ENCODE data around the gene VGLL4.

GRCh38 chr3:11558411-11558903, 85.3 kb downstream of the VGLL4 start:
- TF ChIP-seq CTCF (conservative IDR thresholded peaks at IDR 0.05 in 1 of 2, IDR thresholded peaks at IDR 0.05 in 1 of 2; ENCODE audit: extremely low read depth in 1 of 2, insufficient read depth in 1 of 2, low read depth in 1 of 2, low read length in 2 of 2) (no peak), EZH2 (IDR thresholded peaks at IDR 0.05; ENCODE audit: borderline replicate concordance, low read length) (no peak)

All from mammary epithelial cell (primary cell).